A549 (cell line): Measurements from ENCODE around the gene MED27.

Experiments
- CBX8 ChIP-seq: fragments of 200-600 bp; sonication (generic); IDR thresholded peaks from 2 replicates; pipeline ENCODE4 v1.6.1; 2016
- CHD2 ChIP-seq: fragments of 150-350 bp; IDR thresholded peaks from 2 replicates; pipeline ENCODE4 v1.6.1; 2014; ENCODE audit warnings: low read length; ENCODE audit not compliant: partially characterized antibody
- CTCF ChIP-seq: fragments of >200 bp; sonication (Bioruptor Twin); formaldehyde crosslinking; IDR thresholded peaks from 3 replicates; pipeline ENCODE4 v1.5.1; 2016
- EP300 ChIP-seq, 2 experiments: fragments of >200 bp; sonication (Bioruptor Twin); formaldehyde crosslinking; IDR thresholded peaks; 2 replicates in 1 of 2; 3 replicates in 1 of 2; pipeline ENCODE4 v1.6.1; 2016 to 2017
- KDM1A ChIP-seq: fragments of 200-600 bp; sonication (generic); IDR thresholded peaks from 2 replicates; pipeline ENCODE4 v1.6.1; 2016; ENCODE audit warnings: low read depth, mild to moderate bottlenecking
- NR3C1 ChIP-seq: fragments of >200 bp; sonication (Bioruptor Twin); formaldehyde crosslinking; IDR thresholded peaks from 3 replicates; pipeline ENCODE4 v1.6.1; 2017
- POLR2A ChIP-seq: IDR thresholded peaks from 2 replicates; pipeline ENCODE4 v1.6.1; 2012; ENCODE audit warnings: mild to moderate bottlenecking, low read length
- ZNF302 ChIP-seq: fragments of 250-450 bp; sonication (Bioruptor Pico); IDR thresholded peaks from 2 replicates; pipeline ENCODE4 v1.9.0; 2021; ENCODE audit warnings: inconsistent platforms, mild to moderate bottlenecking, moderate library complexity
- TF ChIP-seq, protein P1 (sequence below): IDR thresholded peaks from 2 replicates; pipeline ENCODE4 v1.6.1; 2012
- TF ChIP-seq, protein P2 (sequence below): IDR thresholded peaks from 2 replicates; pipeline ENCODE4 v1.6.1; 2012

DNA sequence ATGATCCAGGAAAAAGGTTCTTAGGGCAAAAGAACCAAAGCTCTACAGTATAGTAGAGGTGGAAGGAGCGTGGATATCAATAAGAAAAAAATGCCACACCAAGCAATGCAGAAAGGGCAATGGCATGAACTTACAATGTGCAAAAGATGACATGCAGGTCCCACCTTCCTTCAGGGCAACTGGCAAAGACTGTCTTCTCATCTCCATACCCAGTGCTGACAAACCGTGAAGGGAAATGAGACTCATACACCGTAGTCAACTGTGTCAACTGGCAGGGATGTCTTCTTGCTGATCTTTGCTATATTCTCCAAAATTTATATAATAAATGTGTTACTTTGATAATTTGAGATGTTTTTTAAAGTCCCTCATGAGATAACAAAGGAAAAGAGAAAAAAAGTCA lies 36.0 kb downstream of the MED27 start:
- TF ChIP-seq CTCF (no peak), POLR2A (no peak), CBX8 (no peak), NR3C1 (no peak), ZNF302 (CRISPR knock-in tag) (no peak), KDM1A (no peak), EP300 (IDR thresholded peaks at IDR 0.05) (no peak), CHD2 (no peak)
- TF ChIP-seq, protein P1, sequence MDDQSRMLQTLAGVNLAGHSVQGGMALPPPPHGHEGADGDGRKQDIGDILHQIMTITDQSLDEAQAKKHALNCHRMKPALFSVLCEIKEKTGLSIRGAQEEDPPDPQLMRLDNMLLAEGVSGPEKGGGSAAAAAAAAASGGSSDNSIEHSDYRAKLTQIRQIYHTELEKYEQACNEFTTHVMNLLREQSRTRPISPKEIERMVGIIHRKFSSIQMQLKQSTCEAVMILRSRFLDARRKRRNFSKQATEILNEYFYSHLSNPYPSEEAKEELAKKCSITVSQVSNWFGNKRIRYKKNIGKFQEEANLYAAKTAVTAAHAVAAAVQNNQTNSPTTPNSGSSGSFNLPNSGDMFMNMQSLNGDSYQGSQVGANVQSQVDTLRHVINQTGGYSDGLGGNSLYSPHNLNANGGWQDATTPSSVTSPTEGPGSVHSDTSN, result no peak
- TF ChIP-seq, protein P2, sequence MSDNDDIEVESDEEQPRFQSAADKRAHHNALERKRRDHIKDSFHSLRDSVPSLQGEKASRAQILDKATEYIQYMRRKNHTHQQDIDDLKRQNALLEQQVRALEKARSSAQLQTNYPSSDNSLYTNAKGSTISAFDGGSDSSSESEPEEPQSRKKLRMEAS, result no peak
